H9 (cell line): ENCODE measurements around the gene SLC44A1. TPM values are rescaled to one million over a fixed set of nuclear protein-coding genes. Genes with fewer than 3 reads are reported as not detected.

ENCODE experiments used
- DNase-seq: peaks from one replicate; pipeline ENCODE4 v3.0.0-alpha.2; 2017
- H2AFZ ChIP-seq: one replicate; pipeline ENCODE4 v1.6.1; 2013; ENCODE audit warnings: mild to moderate bottlenecking, low read length, control low read depth, moderate library complexity
- H2AK5ac ChIP-seq: 2 replicates; pipeline ENCODE4 v1.6.1; 2013; ENCODE audit warnings: low read length, control low read depth, mixed read lengths; ENCODE audit not compliant: insufficient read length
- H2BK120ac ChIP-seq: one replicate; pipeline ENCODE4 v1.6.1; 2013; ENCODE audit warnings: low read depth, mild to moderate bottlenecking, low read length, control low read depth, inconsistent platforms; ENCODE audit not compliant: poor library complexity, severe bottlenecking
- H2BK12ac ChIP-seq: 2 replicates; pipeline ENCODE4 v1.6.1; 2013; ENCODE audit warnings: low read length, control low read depth, mixed read lengths, low read depth; ENCODE audit not compliant: insufficient read length
- H2BK15ac ChIP-seq: 2 replicates; pipeline ENCODE4 v1.6.1; 2013; ENCODE audit warnings: low read depth, low read length, control low read depth
- H2BK20ac ChIP-seq: one replicate; pipeline ENCODE4 v1.6.1; 2013; ENCODE audit warnings: low read depth, mild to moderate bottlenecking, low read length, control low read depth, inconsistent platforms; ENCODE audit not compliant: poor library complexity, severe bottlenecking
- H2BK5ac ChIP-seq: 2 replicates; pipeline ENCODE4 v1.6.1; 2013; ENCODE audit warnings: low read length, control low read depth, mixed read lengths; ENCODE audit not compliant: insufficient read length
- H3K14ac ChIP-seq: 2 replicates; pipeline ENCODE4 v1.6.1; 2013; ENCODE audit warnings: low read length, control low read depth; ENCODE audit not compliant: insufficient read depth
- H3K18ac ChIP-seq: 2 replicates; pipeline ENCODE4 v1.6.1; 2013; ENCODE audit warnings: low read depth, mild to moderate bottlenecking, mixed read lengths, low read length, control low read depth; ENCODE audit not compliant: insufficient read length
- H3K23ac ChIP-seq: 2 replicates; pipeline ENCODE4 v1.6.1; 2013; ENCODE audit warnings: low read length, control low read depth, mixed read lengths, low read depth; ENCODE audit not compliant: insufficient read length
- H3K23me2 ChIP-seq: 2 replicates; pipeline ENCODE4 v1.6.1; 2013; ENCODE audit warnings: low read depth, mild to moderate bottlenecking, mixed read lengths, low read length, control low read depth; ENCODE audit not compliant: insufficient read length, poor library complexity, severe bottlenecking
- H3K27ac ChIP-seq: 2 replicates; pipeline ENCODE4 v1.5.1; 2013; ENCODE audit warnings: low read length, control low read depth, mixed read lengths, low read depth; ENCODE audit not compliant: insufficient read length
- H3K27me3 ChIP-seq: 2 replicates; pipeline ENCODE4 v1.6.1; 2013; ENCODE audit warnings: low read length, control low read depth, inconsistent platforms; ENCODE audit not compliant: insufficient read depth
- H3K4ac ChIP-seq: 2 replicates; pipeline ENCODE4 v1.6.1; 2013; ENCODE audit warnings: low read depth, mild to moderate bottlenecking, control low read depth, inconsistent platforms, low read length, moderate library complexity
- H3K4me1 ChIP-seq: 2 replicates; pipeline ENCODE4 v1.6.1; 2013; ENCODE audit warnings: low read length, control low read depth, inconsistent platforms; ENCODE audit not compliant: insufficient read depth
- H3K4me2 ChIP-seq: 2 replicates; pipeline ENCODE4 v1.6.1; 2013; ENCODE audit warnings: low read length, control low read depth, mixed read lengths; ENCODE audit not compliant: insufficient read length, insufficient read depth
- H3K56ac ChIP-seq: 2 replicates; pipeline ENCODE4 v1.6.1; 2013; ENCODE audit warnings: low read depth, mild to moderate bottlenecking, mixed read lengths, low read length, control low read depth; ENCODE audit not compliant: insufficient read length
- H3K79me1 ChIP-seq: 2 replicates; pipeline ENCODE4 v1.6.1; 2013; ENCODE audit warnings: low read depth, mild to moderate bottlenecking, moderate library complexity, low read length, control low read depth, inconsistent platforms; ENCODE audit not compliant: insufficient read depth, poor library complexity, severe bottlenecking
- H3K79me2 ChIP-seq: 2 replicates; pipeline ENCODE4 v1.6.1; 2013; ENCODE audit warnings: low read length, control low read depth, inconsistent platforms; ENCODE audit not compliant: insufficient read depth
- H3K9ac ChIP-seq: 2 replicates; pipeline ENCODE4 v1.6.1; 2013; ENCODE audit warnings: low read length, control low read depth, mixed read lengths; ENCODE audit not compliant: insufficient read length; ENCODE audit errors: extremely low read depth
- H3K9me3 ChIP-seq: one replicate; pipeline ENCODE4 v1.6.1; 2013; ENCODE audit warnings: low read depth, low read length, inconsistent platforms; ENCODE audit not compliant: control insufficient read depth
- H3T11ph ChIP-seq: one replicate; pipeline ENCODE4 v1.6.1; 2013; ENCODE audit warnings: mild to moderate bottlenecking, low read length, control low read depth, inconsistent platforms
- H4K20me1 ChIP-seq: one replicate; pipeline ENCODE4 v1.6.1; 2013; ENCODE audit not compliant: control insufficient read depth, insufficient read length, insufficient read depth
- H4K5ac ChIP-seq: 2 replicates; pipeline ENCODE4 v1.6.1; 2013; ENCODE audit warnings: low read depth, mild to moderate bottlenecking, mixed read lengths, low read length, control low read depth; ENCODE audit not compliant: insufficient read length
- H4K8ac ChIP-seq: replicated peaks from 2 replicates; pipeline ENCODE4 v1.6.1; 2013; ENCODE audit warnings: low read length, control low read depth, mixed read lengths, low read depth; ENCODE audit not compliant: insufficient read length
- H4K91ac ChIP-seq: 2 replicates; pipeline ENCODE4 v1.6.1; 2013; ENCODE audit warnings: low read depth, mild to moderate bottlenecking, moderate library complexity, mixed read lengths, low read length, control low read depth; ENCODE audit not compliant: insufficient read length
- H3K27ac Mint-ChIP-seq, 3 experiments: 2 replicates in 2 of 3; 3 replicates in 1 of 3; pipeline ENCODE4 v1.8.0; 2020 to 2021; ENCODE audit warnings: mixed read lengths in 3 of 3, mild to moderate bottlenecking in 1 of 3, moderate library complexity in 1 of 3
- H3K27me3 Mint-ChIP-seq: 2 replicates; pipeline ENCODE4 v1.8.0; 2021; ENCODE audit warnings: low read depth, mild to moderate bottlenecking, moderate library complexity, mixed read lengths
- H3K36me3 Mint-ChIP-seq, 3 experiments: 2 replicates in 2 of 3; 3 replicates in 1 of 3; pipeline ENCODE4 v1.8.0; 2020 to 2021; ENCODE audit warnings: low read depth in 3 of 3, mixed read lengths in 3 of 3; ENCODE audit not compliant: insufficient read depth in 1 of 3
- H3K4me1 Mint-ChIP-seq, 2 experiments: 2 replicates each; pipeline ENCODE4 v1.8.0; 2020; ENCODE audit warnings: mixed read lengths in 2 of 2
- H3K4me3 Mint-ChIP-seq, 2 experiments: 2 replicates in 1 of 2; 3 replicates in 1 of 2; pipeline ENCODE4 v1.8.0; 2020 to 2021; ENCODE audit warnings: mild to moderate bottlenecking in 2 of 2, mixed read lengths in 2 of 2, moderate library complexity in 1 of 2
- H3K9me3 Mint-ChIP-seq, 2 experiments: 2 replicates in 1 of 2; 3 replicates in 1 of 2; pipeline ENCODE4 v1.8.0; 2020; ENCODE audit warnings: mild to moderate bottlenecking in 2 of 2, mixed read lengths in 2 of 2, moderate library complexity in 1 of 2
- WGBS: extraction: QIAGEN DNeasy Blood & Tissue Kit; methylation state at CpG from one replicate; pipeline ENCODE4 v1.1.7; 2013; ENCODE audit warnings: missing lambda C conversion rate, low lambda C conversion rate, mixed read lengths; ENCODE audit not compliant: insufficient read length; ENCODE audit errors: extremely low coverage; 5-methylcytosine and 5-hydroxymethylcytosine counted together
- total RNA-seq: library from RNA; stranded (reverse); gene quantifications from 2 replicates; pipeline ENCODE4 v1.2.1, GENCODE V29; 2021
- TF ChIP-seq, protein P1 (sequence below): fragments of 200-600 bp; sonication (generic); conservative IDR thresholded peaks from 3 replicates; pipeline ENCODE4 v1.8.0; 2021; ENCODE audit warnings: antibody characterized with exemption, mild to moderate bottlenecking

Gene SLC44A1
- total RNA-seq, 1 experiment from 2014 or later: 60.7 TPM

DNA sequence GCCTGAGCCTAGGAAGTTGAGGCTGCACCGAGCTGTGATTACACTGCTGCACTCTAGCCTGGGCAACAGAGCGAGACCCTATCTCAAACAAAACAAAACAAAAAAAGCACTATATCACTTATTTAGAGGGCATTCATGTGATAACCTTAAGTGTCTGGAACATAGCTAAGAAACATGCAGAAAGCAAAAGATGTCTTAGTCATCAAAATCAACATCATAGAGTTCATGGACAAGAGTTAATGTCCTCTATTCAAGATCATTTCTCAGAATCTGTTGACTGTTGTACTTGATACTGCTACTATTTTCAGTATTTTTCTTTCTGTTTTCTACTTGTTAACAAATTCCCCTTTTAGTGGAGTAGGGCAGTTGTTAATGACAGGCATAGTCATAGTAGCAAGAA lies 228.8 kb downstream of the SLC44A1 start:
- Histone ChIP-seq H3K56ac (no peak overlapping the region), H2AFZ (no peak overlapping the region), H3K4me1 (peaks cover 2% of the 10 kb centered on the region; the same call in 1 of the 2 replicates), H2BK120ac (no peak overlapping the region), H2BK15ac (no peak overlapping the region), H3K23ac (no peak overlapping the region), H3K9me3 (no peaks in the 10 kb centered on the region), H2BK12ac (no peak overlapping the region), H3K79me2 (no peaks in the 10 kb centered on the region), H4K91ac (no peak overlapping the region), H3K4ac (no peak overlapping the region), H3T11ph (no peak overlapping the region), H3K27me3 (no peaks in the 10 kb centered on the region), H2BK5ac (no peak overlapping the region), H3K23me2 (no peaks in the 10 kb centered on the region), H2AK5ac (no peak overlapping the region), H3K14ac (no peak overlapping the region), H2BK20ac (no peak overlapping the region), H3K9ac (no peak overlapping the region), H3K79me1 (no peaks in the 10 kb centered on the region), H4K8ac (no peak overlapping the region), H4K5ac (no peak overlapping the region), H3K4me2 (no peak overlapping the region), H3K27ac (no peak overlapping the region), H4K20me1 (no peaks in the 10 kb centered on the region), H3K18ac (no peak overlapping the region)
- peaks cover 6 to 17% (median 17%) of the 10 kb centered on the region in 3 experiments; a peak in 6 of 7 replicates for H3K36me3 Mint-ChIP-seq
- H3K27me3 Mint-ChIP-seq: no peaks in the 10 kb centered on the region
- H3K27ac Mint-ChIP-seq: no peak overlapping the region
- no peak for DNase-seq
- H3K4me1 Mint-ChIP-seq: no peaks in the 10 kb centered on the region; a peak in 1 of 4 replicates
- no peak overlapping the region for H3K4me3 Mint-ChIP-seq
- no CpG with 5 or more reads among the region's 2 CpGs for WGBS
- H3K9me3 Mint-ChIP-seq: no peaks in the 10 kb centered on the region
- TF ChIP-seq, protein P1, sequence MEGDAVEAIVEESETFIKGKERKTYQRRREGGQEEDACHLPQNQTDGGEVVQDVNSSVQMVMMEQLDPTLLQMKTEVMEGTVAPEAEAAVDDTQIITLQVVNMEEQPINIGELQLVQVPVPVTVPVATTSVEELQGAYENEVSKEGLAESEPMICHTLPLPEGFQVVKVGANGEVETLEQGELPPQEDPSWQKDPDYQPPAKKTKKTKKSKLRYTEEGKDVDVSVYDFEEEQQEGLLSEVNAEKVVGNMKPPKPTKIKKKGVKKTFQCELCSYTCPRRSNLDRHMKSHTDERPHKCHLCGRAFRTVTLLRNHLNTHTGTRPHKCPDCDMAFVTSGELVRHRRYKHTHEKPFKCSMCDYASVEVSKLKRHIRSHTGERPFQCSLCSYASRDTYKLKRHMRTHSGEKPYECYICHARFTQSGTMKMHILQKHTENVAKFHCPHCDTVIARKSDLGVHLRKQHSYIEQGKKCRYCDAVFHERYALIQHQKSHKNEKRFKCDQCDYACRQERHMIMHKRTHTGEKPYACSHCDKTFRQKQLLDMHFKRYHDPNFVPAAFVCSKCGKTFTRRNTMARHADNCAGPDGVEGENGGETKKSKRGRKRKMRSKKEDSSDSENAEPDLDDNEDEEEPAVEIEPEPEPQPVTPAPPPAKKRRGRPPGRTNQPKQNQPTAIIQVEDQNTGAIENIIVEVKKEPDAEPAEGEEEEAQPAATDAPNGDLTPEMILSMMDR: no peak
